OCI-LY7 (cell line): ENCODE results near the gene ZNF605.

ENCODE experiments used
- EZH2phosphoT487 ChIP-seq: fragments of 200-600 bp; sonication (generic); IDR thresholded peaks from 2 replicates; pipeline ENCODE4 v1.6.1; 2018; ENCODE audit warnings: low read depth, borderline replicate concordance, mild to moderate bottlenecking, mixed run types, antibody characterized with exemption, low read length, moderate library complexity, mixed read lengths
- TF ChIP-seq, protein P1 (sequence below): fragments of 200-600 bp; sonication (generic); conservative IDR thresholded peaks from 2 replicates; pipeline ENCODE4 v1.5.1; 2014; ENCODE audit warnings: mild to moderate bottlenecking, antibody characterized with exemption, low read length, moderate library complexity, mixed read lengths

DNA sequence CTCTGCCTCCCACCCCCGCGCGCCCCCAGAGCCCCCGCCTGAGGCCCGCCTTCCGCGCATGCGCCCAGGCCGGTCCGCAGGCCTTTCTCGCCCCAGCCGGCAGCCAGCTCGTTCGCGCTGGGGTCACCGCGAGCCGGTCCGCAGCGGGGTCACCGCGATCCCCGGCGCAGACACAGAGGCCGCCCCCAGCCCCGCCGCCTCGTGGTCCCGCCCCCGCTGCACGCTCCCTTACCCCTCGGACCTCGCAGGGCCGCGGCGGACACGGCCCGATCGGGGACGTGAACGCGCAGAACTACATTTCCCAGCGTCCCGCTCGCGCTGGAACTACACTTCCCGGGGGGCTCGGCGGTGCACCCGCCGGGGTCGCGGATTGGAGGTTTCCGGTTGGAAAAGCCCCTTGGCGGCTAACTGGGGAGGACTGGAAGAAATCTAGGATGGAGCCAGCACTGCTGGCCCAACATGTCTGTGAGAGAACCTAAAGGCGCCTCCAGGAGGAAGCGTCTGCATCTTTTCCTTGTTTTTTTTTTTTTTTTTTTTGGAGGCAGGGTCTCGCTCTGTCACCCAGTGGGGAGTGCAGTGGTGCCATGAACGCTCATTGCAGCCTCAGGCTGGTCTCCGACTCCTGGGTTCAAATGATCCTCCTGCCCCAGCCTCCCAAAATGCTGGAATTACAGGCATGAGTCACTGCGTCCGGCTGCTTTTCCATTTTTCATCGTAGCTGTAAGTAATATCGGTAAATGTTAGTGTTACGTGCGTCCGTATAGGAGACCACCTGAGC, at the start of gene ZNF605:
- TF ChIP-seq, protein P1, sequence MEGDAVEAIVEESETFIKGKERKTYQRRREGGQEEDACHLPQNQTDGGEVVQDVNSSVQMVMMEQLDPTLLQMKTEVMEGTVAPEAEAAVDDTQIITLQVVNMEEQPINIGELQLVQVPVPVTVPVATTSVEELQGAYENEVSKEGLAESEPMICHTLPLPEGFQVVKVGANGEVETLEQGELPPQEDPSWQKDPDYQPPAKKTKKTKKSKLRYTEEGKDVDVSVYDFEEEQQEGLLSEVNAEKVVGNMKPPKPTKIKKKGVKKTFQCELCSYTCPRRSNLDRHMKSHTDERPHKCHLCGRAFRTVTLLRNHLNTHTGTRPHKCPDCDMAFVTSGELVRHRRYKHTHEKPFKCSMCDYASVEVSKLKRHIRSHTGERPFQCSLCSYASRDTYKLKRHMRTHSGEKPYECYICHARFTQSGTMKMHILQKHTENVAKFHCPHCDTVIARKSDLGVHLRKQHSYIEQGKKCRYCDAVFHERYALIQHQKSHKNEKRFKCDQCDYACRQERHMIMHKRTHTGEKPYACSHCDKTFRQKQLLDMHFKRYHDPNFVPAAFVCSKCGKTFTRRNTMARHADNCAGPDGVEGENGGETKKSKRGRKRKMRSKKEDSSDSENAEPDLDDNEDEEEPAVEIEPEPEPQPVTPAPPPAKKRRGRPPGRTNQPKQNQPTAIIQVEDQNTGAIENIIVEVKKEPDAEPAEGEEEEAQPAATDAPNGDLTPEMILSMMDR, result no peak
- TF ChIP-seq EZH2phosphoT487, result no peak
